T-helper 2 cell (primary cell): ENCODE measurements around the gene CPEB3.
"Not testable (repeated sequence)": the region's sequence is repeated elsewhere in the genome, so short reads cannot be mapped to it uniquely, and the experiment has no call there.

Source experiments
- DNase-seq, 5 experiments: peaks; one replicate each; pipeline versions ENCODE4 v3.0.0 to v3.0.0-alpha.2; 2012 to 2022

CPEB3 gene

DNA sequence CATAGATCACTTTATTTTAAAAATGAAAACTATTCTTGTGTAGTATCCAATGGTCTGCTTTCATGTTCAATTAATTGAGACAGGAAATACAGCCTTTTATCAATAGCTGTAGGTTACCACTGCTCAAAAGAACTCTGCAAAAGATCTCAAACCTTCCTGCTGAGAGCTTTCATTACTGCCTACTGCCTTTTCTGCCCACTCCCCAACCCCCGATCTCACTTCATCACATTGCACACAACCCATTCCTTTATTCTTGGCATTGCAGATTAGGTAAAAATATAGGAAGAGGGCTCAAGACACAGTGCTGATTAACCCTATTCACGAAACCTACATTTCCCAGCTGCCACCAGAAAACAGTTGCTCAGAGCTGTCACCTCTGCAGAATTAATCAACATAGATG is 195.9 kb downstream of the CPEB3 start:
- DNase-seq: no peak

DNA sequence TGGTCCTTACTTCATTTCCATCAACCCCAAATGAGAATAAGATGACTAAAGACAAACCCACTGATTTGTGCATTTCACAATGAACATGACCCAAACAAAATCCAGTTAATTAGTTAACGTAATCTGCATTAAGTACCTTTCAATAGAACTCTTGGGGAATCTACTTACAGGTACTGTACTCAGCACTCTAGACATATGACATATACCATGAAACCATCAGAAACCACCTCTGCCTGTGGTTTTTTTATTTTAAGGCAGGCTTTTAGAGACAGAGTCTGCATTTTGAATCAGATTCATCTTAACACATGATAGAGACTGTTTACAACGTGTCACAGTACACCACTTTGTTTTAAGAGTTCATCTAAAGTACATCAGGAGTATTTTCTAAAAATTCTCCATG is 198.9 kb downstream of the CPEB3 start:
- DNase-seq: peak in 1 of 5 experiments; percentile 27

GRCh38 chr10:92087750-92088395 is 203.0 kb downstream of the CPEB3 start:
- DNase-seq: peak in 4 of 5 experiments; percentile 7 to 81 (median 18)

GRCh38 chr10:92082583-92083280 is 208.1 kb downstream of the CPEB3 start:
- no peak for DNase-seq

DNA sequence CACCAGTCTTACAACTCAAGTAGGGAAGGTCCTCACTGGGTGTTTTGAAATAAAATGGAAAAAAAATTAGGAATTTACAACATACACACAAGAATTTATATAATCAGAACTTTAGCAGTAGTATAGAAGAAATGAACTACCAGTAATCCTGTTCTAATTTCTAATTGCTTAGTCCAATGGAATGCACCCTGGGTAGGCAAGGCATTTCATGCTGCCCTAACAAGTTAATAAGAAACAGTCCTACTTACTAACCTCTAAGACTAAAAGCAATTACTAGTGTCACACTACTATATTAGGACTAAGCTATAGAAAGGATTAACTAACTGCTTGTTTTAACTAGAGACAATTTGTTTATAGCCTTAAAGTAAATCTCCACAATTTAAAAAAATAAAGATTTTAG is 209.2 kb downstream of the CPEB3 start:
- no peak for DNase-seq

- DNase-seq: no peak
Measured at GRCh38 chr10:92080244-92080643, 210.6 kb downstream of the CPEB3 start.

- no peak for DNase-seq
Measured at GRCh38 chr10:92079003-92079402, 211.9 kb downstream of the CPEB3 start.

- DNase-seq: no peak
Measured at GRCh38 chr10:92076722-92077121, 214.2 kb downstream of the CPEB3 start.

GRCh38 chr10:92075829-92076228 is 215.0 kb downstream of the CPEB3 start:
- no peak for DNase-seq

DNA sequence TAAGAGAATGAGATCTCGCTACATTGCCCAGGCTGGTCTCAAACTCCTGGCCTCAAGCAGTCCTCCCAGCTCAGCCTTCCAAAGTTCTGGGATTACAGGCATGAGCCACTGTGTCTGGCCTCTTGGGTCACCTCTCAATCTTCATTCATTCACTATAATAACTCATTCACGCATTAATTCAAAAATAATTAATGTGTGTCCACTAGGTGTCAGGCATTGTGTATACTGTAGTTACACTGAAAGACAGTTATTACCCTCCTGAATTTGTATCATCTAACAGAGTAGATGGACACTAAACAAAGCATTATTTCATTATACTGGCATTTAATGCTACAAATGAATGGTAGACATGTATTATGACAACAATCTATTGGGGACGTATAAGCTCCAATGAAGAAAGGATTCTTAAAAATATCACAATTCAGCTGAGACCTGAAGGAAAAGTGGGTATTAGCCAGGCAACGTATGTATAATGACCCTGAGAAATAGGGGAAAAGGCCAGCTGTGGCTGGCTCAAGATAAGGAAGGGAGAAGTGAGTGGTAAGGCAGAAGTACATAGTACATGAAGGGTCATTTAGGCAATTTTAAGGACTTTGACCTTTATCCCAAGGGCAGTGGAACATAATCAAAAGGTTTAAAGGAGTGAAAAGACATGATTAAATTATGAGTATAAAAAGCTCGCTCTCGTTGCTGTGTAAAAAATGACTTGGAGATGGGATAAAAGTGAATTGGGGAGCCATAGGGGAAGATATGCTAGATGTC is 216.6 kb downstream of the CPEB3 start:
- no peak for DNase-seq

DNA sequence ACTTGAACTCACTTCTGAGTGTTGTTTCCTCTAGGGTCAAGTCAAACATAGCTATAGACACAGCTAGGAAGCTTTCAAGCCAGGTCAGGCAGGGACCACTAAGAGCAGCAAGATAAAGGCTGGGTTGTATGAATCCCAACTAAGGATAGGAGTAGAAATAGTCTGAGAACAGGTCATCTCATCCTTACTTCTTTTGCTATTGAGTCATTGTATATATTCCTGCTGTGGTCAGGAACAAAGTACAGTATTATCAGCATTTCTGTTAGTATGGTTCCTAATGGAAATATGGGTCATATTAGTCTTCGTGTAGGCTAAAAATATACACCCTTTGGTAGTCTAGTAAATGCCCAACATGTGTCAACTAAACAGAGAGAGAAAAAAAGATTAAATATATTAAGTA is 222.0 kb downstream of the CPEB3 start:
- no peak for DNase-seq

DNA sequence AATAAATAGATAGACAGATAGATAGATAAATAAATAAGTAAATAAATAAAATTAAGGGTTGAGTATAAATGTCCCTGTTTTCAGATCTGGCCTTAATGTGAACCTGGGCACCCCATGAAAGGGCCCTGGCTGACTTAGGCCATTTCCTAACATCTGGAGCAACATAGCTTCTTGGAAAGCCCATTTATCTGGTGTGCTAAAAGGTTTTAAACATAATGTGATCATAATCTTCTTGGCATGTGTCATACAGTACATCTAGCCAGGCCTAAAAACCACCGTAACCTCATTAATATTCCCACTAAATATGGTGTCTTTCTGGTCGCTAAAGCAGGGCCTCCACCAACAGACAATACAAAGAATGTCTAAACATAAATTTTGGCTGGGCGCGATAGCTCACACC is 224.5 kb downstream of the CPEB3 start:
- DNase-seq: no peak

- no peak for DNase-seq
Measured at GRCh38 chr10:92064506-92064905, 226.4 kb downstream of the CPEB3 start.

- no peak for DNase-seq
Measured at GRCh38 chr10:92062273-92062672, 228.6 kb downstream of the CPEB3 start.

- no peak for DNase-seq
Measured at GRCh38 chr10:92054807-92055206, 236.1 kb downstream of the CPEB3 start.

- no peak for DNase-seq
Measured at GRCh38 chr10:92052741-92053140, 238.1 kb downstream of the CPEB3 start.

GRCh38 chr10:92052088-92052487 is 238.8 kb downstream of the CPEB3 start:
- no peak for DNase-seq

- no peak for DNase-seq
Measured at GRCh38 chr10:92047215-92047614, 243.7 kb downstream of the CPEB3 start.

DNA sequence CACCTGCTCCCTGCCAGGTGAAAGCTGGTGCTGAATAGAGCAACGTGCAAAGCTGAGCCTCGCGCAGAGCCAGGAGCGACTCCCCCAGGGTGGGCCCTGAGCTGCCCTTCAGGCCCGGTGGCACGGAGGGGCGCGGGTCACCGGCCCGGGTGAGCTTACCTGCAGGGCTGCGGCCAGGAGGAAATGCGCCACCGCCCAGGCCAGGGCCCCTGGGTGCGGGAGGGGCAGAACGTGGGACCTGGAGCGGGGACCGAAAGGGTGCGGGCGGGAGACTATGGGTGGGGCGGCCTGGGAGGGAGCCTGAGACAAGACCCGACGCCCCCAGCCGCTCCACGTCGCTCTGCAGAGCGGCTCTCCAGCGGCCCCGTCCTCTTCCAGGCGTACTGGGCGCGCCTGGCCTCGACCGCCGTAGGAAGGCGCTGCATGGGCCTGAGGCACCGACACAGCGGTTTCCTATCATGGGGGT is 245.2 kb downstream of the CPEB3 start:
- no peak for DNase-seq

GRCh38 chr10:92042541-92042940 is 248.3 kb downstream of the CPEB3 start:
- DNase-seq: no peak

- DNase-seq: no peak
Measured at GRCh38 chr10:92038949-92039348, 251.9 kb downstream of the CPEB3 start.

- not testable (repeated sequence) for DNase-seq
Measured at GRCh38 chr10:92033070-92033469, 257.8 kb downstream of the CPEB3 start.

- peak in 1 of 5 experiments; percentile 35 for DNase-seq
Measured at GRCh38 chr10:92031580-92031979, 259.3 kb downstream of the CPEB3 start.

GRCh38 chr10:92027141-92027540 is 263.7 kb downstream of the CPEB3 start:
- no peak for DNase-seq
